Measurements from ENCODE around the gene SPTLC2. TPM values are rescaled to one million over a fixed set of nuclear protein-coding genes. Genes with fewer than 3 reads are reported as not detected.

Gene SPTLC2
- polyA plus RNA-seq, 1 donor = 78.0 TPM

- DNase-seq = no peak
Observed at GRCh38 chr14:77467801-77468200, 148.6 kb downstream of the SPTLC2 start.

DNA sequence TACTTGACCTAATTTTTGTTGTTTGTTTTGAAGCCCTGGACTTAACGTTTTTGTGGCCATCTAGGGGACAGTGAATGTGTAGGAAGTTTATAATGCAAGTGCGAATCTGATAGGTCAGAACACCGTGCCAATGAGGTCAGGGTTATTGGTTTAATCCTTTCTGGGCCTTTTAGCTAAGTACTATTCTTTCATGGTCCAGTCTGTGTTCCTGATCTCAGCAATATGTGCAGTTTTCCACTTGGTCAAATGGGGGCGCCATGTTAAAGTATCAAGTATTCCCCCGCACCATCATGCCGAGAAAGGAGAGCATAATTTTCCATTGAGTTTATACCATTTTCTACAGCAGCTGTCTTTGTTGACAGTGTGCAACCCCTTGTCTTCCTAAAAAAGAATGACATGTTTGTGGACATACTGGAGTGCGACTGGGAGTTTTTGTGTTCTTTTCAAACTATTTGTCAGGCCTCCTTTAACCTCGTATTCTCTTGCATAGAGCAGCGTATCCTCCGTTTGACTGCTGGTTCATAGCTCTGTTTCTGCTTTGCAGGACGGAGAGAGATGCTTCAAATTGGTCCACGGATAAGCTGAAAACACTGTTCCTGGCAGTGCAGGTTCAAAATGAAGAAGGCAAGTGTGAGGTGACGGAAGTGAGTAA lies 157.2 kb downstream of the SPTLC2 start:
- DNase-seq = peak; percentile 74

GRCh38 chr14:77458249-77458950 lies 158.0 kb downstream of the SPTLC2 start:
- DNase-seq = no peak

DNA sequence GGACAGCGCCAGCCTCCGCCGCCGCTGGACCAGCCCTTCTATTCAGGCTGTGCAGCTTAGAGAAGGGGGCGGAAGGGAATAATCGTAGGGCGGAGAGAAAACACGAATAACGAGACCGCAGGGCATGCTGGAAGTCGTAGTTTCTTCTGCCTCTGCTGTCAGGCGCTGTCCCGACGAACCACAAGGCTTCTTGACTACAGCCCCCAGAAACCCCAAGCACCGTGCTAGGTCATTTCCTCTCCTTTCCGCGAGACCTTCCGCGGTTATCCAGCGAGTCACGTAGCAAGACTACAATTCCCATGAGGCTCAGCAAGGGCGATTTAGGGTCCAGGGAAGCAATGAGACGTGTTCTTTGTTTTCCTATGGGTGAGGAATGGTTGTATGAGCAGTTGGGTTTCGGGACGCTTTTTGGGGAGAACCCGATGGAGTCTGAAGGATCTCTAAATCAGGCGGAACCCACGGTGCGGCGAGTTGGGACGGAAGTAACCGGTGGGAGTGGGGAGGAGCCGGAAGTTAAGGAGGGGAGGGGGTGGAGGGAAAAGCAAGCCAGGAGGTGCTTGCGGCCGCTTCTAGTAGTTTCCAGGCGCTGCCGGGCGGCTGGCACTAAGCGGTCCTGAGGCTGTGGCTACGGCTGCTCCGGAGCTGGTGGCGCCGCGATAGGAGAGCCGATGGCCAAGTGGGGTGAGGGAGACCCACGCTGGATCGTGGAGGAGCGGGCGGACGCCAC lies 158.8 kb downstream of the SPTLC2 start, which contains the start of the genes AHSA1 and VIPAS39:
Gene AHSA1, plus strand, starts transcription at position 572 of the 727 bp plus-strand sequence. Its CDS starts 97 bp downstream, at position 669.
Gene VIPAS39, minus strand, starts transcription at position 80 of the 727 bp plus-strand sequence. CDS start 3,499 bp downstream, outside the sequence.
- DNase-seq = peak; percentile 99

GRCh38 chr14:77457115-77457521 lies 159.3 kb downstream of the SPTLC2 start:
- no peak for DNase-seq

Other genes with a start within 250 kb of the SPTLC2 start
- gene TMED8, start 239.5 kb downstream of the SPTLC2 start, polyA plus RNA-seq (ENCODE audit: insufficient read length) = 28.8 TPM
- gene SAMD15, start 239.3 kb downstream of the SPTLC2 start, polyA plus RNA-seq (ENCODE audit: insufficient read length) = 12.7 TPM
- gene NOXRED1, start 193.1 kb downstream of the SPTLC2 start, polyA plus RNA-seq (ENCODE audit: insufficient read length) = 4.0 TPM
- 35.0 TPM for gene VIPAS39, start 159.0 kb downstream of the SPTLC2 start, polyA plus RNA-seq (ENCODE audit: insufficient read length)
- 218 TPM for gene AHSA1, start 158.5 kb downstream of the SPTLC2 start, polyA plus RNA-seq (ENCODE audit: insufficient read length)
- 2.5 TPM for gene ISM2, start 117.8 kb downstream of the SPTLC2 start, polyA plus RNA-seq (ENCODE audit: insufficient read length)
- gene ALKBH1, start 91.4 kb upstream of the SPTLC2 start, polyA plus RNA-seq (ENCODE audit: insufficient read length) = 17.2 TPM
- 95.0 TPM for gene SLIRP, start 91.5 kb upstream of the SPTLC2 start, polyA plus RNA-seq (ENCODE audit: insufficient read length)
- gene SNW1, start 144.5 kb upstream of the SPTLC2 start, polyA plus RNA-seq (ENCODE audit: insufficient read length) = 89.4 TPM
- 11.9 TPM for gene ADCK1, start 183.5 kb upstream of the SPTLC2 start, polyA plus RNA-seq (ENCODE audit: insufficient read length)

Data from left kidney (tissue), 2 donors.